Hepatocyte (in vitro differentiated cells): ENCODE results near the gene COA8. TPM values are rescaled to one million over a fixed set of nuclear protein-coding genes. Genes with fewer than 3 reads are reported as not detected.

ENCODE experiments used
- DNase-seq: peaks from one replicate; pipeline ENCODE4 v3.0.0-alpha.2; 2016; ENCODE audit warnings: low spot score
- H2AFZ ChIP-seq: fragments of 200-600 bp; sonication (generic); 2 replicates; pipeline ENCODE4 v1.6.0; 2016; ENCODE audit warnings: antibody characterized with exemption, mild to moderate bottlenecking
- H3K27ac ChIP-seq: fragments of 200-600 bp; sonication (generic); 2 replicates; pipeline ENCODE4 v1.5.1; 2016; ENCODE audit warnings: mild to moderate bottlenecking
- H3K27me3 ChIP-seq: fragments of 200-600 bp; sonication (generic); 2 replicates; pipeline ENCODE4 v1.6.1; 2016
- H3K36me3 ChIP-seq: fragments of 200-600 bp; sonication (generic); replicated peaks from 2 replicates; pipeline ENCODE4 v1.5.1; 2016; ENCODE audit warnings: low read depth; ENCODE audit not compliant: insufficient read depth
- H3K4me1 ChIP-seq: fragments of 200-600 bp; sonication (generic); 2 replicates; pipeline ENCODE4 v1.5.1; 2016; ENCODE audit warnings: mild to moderate bottlenecking, moderate library complexity; ENCODE audit not compliant: insufficient read depth
- H3K4me2 ChIP-seq: fragments of 200-600 bp; sonication (generic); 2 replicates; pipeline ENCODE4 v1.6.0; 2016
- H3K4me3 ChIP-seq: fragments of 200-600 bp; sonication (generic); 2 replicates; pipeline ENCODE4 v1.5.1; 2016; ENCODE audit warnings: mild to moderate bottlenecking
- H3K79me2 ChIP-seq: fragments of 200-600 bp; sonication (generic); 2 replicates; pipeline ENCODE4 v1.6.0; 2017; ENCODE audit warnings: mild to moderate bottlenecking
- H3K9me2 ChIP-seq: fragments of 200-600 bp; sonication (generic); replicated peaks from 2 replicates; pipeline ENCODE4 v1.6.0; 2017; ENCODE audit warnings: mild to moderate bottlenecking; ENCODE audit not compliant: insufficient read depth
- H3K9me3 ChIP-seq: fragments of 200-600 bp; sonication (generic); 2 replicates; pipeline ENCODE4 v1.5.1; 2016; ENCODE audit warnings: low read depth, mild to moderate bottlenecking
- H4K20me1 ChIP-seq: fragments of 200-600 bp; sonication (generic); 2 replicates; pipeline ENCODE4 v1.6.0; 2016; ENCODE audit warnings: mild to moderate bottlenecking; ENCODE audit not compliant: insufficient read depth, poor library complexity, severe bottlenecking
- CTCF ChIP-seq: fragments of 200-600 bp; sonication (generic); IDR thresholded peaks from 2 replicates; pipeline ENCODE4 v1.5.1; 2016; ENCODE audit warnings: antibody characterized with exemption, mild to moderate bottlenecking; ENCODE audit not compliant: poor library complexity
- EZH2 ChIP-seq: fragments of 200-600 bp; sonication (generic); IDR thresholded peaks from 2 replicates; pipeline ENCODE4 v1.6.1; 2016; ENCODE audit warnings: antibody characterized with exemption, mild to moderate bottlenecking, borderline replicate concordance
- EZH2phosphoT487 ChIP-seq: fragments of 200-600 bp; sonication (generic); IDR thresholded peaks from one replicate; pipeline ENCODE4 v1.6.1; 2018; ENCODE audit warnings: antibody characterized with exemption, mild to moderate bottlenecking, low read depth, moderate library complexity; ENCODE audit not compliant: unreplicated experiment, severe bottlenecking
- WGBS: methylation state at CpG from one replicate; pipeline ENCODE4 v1.1.6; 2016; ENCODE audit warnings: low lambda C conversion rate; ENCODE audit errors: missing lambda C conversion rate; 5-methylcytosine and 5-hydroxymethylcytosine counted together
- polyA plus RNA-seq: library from polyadenylated mRNA; unstranded; fragments of >200 nt; fragmentation: Nextera tagmentation; extraction: Ambion mirVana; gene quantifications from 2 replicates; pipeline ENCODE4 v1.2.1, GENCODE V29; 2016
- total RNA-seq: library from RNA; depleted of rRNA; stranded (reverse); fragments of >200 nt; gene quantifications from 2 replicates; pipeline ENCODE4 v1.2.3, GENCODE V29; 2014

The COA8 gene
- total and polyA plus RNA-seq, 2 experiments from 2014 or later, result 58.7 to 68.2 TPM

GRCh38 chr14:103593577-103593976 lies 30.8 kb downstream of the COA8 start:
- no peaks in the 10 kb centered on the region for H3K27me3 ChIP-seq
- H3K4me3 ChIP-seq, result no peak overlapping the region
- no peak for TF ChIP-seq CTCF
- no peak for TF ChIP-seq EZH2phosphoT487
- TF ChIP-seq EZH2, result no peak
- no peaks in the 10 kb centered on the region for H3K4me1 ChIP-seq
- no peaks in the 10 kb centered on the region for H3K79me2 ChIP-seq
- H3K9me3 ChIP-seq, result no peaks in the 10 kb centered on the region
- no peak overlapping the region for H3K4me2 ChIP-seq
- no peak overlapping the region for H3K27ac ChIP-seq
- no peak overlapping the region for H2AFZ ChIP-seq
- 92% methylated on average over 6 of the region's 6 CpGs for WGBS
- H4K20me1 ChIP-seq, result no peaks in the 10 kb centered on the region
- DNase-seq, result no peak
- no peaks in the 10 kb centered on the region for H3K36me3 ChIP-seq
- no peaks in the 10 kb centered on the region for H3K9me2 ChIP-seq

DNA sequence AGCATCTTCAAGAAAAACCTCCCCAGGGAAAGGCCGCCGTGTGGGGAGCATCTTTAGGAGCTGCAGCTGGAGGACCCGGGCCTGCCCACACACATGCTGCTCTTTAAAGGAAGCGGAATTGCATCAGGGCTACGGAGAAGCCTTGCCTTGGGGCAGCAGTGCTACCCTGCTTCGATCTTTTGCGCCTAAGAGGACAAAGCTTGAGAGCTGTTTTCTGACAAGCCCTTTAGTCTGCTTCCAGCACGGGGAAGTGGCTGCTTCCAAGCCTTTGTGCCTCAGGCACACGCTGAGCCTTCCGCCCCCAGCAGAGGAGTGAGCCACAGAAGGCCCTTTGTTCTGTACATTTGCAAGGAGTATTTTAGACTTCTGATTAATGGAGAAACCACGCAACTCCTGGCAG lies 31.5 kb downstream of the COA8 start:
- Histone ChIP-seq H3K4me2 (no peak overlapping the region), H3K27me3 (no peaks in the 10 kb centered on the region), H3K36me3 (no peaks in the 10 kb centered on the region), H3K9me2 (no peaks in the 10 kb centered on the region), H3K4me1 (no peaks in the 10 kb centered on the region), H3K4me3 (no peak overlapping the region), H3K9me3 (no peaks in the 10 kb centered on the region), H2AFZ (no peak overlapping the region), H3K79me2 (no peaks in the 10 kb centered on the region), H3K27ac (no peak overlapping the region), H4K20me1 (no peaks in the 10 kb centered on the region)
- no peak for TF ChIP-seq CTCF
- TF ChIP-seq EZH2phosphoT487, result no peak
- TF ChIP-seq EZH2, result no peak
- WGBS, result 73% methylated on average over 11 of the region's 11 CpGs
- no peak for DNase-seq

DNA sequence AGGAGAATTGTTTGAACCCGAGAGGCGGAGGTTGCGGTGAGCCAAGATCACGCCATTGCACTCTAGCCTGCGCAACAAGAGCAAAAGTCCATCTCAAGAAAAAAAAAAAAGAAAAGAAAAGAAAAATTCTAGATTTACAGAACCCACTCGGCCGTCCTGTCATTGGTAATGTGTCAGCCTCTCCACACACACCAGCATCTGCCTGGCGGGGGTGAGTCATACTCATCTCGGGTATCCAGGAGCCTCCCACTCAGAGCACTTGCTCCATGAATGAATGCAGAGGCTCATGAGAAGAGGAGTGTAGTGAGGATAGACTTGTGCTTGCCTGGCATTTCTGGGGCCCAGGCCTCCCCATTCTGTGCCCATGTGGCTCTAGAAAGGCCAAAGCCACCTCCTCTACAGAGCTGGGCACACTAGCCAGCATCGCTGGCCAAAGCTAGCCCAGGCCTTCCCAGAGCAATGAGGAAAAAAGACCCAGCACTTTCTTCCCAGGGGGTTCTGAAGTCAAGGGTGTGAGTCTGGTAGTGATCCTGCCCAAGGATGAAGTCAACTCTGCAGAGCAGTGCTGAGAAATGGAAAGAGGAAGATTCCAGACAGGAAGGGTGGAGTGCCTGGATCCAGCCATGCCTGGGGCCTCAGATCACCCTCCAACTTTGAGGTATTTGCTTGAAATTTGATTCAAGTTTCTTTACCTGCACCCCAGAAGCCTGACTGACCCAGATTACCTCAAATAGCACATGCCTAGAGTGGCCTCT lies 35.0 kb downstream of the COA8 start:
- 82% methylated on average over 10 of the region's 10 CpGs for WGBS
- TF ChIP-seq EZH2 (no peak), CTCF (no peak), EZH2phosphoT487 (no peak)
- H3K9me3 ChIP-seq, result no peaks in the 10 kb centered on the region
- H3K79me2 ChIP-seq, result no peaks in the 10 kb centered on the region
- no peaks in the 10 kb centered on the region for H3K27me3 ChIP-seq
- no peaks in the 10 kb centered on the region for H3K4me1 ChIP-seq
- H3K4me3 ChIP-seq, result no peak overlapping the region
- no peak overlapping the region for H3K4me2 ChIP-seq
- H3K9me2 ChIP-seq, result no peaks in the 10 kb centered on the region
- no peak overlapping the region for H2AFZ ChIP-seq
- no peaks in the 10 kb centered on the region for H4K20me1 ChIP-seq
- no peaks in the 10 kb centered on the region for H3K36me3 ChIP-seq
- no peak overlapping the region for H3K27ac ChIP-seq
- peak; percentile 36 for DNase-seq
